ENCODE measurements around the gene TP73.

DNA sequence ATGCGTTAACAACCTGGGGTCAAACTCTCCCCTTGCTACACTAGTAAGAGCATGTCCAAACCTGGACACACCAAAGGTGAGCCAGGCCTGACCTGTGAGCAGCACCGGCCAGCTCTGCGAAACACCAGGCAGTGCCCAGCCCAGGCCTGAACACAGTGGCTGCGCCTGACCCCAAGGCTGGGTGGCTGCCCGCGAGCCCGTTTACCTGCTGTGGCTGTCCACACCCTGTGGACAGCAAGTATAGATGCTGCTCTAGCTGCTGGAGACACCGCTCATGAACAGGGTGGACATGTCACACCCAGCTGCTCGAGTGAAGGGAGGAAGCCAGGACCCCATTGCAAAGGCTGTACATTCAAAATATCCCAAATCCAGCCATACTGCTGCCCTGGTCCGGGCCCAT lies 92.3 kb downstream of the TP73 start:
- TF ChIP-seq, protein P1, sequence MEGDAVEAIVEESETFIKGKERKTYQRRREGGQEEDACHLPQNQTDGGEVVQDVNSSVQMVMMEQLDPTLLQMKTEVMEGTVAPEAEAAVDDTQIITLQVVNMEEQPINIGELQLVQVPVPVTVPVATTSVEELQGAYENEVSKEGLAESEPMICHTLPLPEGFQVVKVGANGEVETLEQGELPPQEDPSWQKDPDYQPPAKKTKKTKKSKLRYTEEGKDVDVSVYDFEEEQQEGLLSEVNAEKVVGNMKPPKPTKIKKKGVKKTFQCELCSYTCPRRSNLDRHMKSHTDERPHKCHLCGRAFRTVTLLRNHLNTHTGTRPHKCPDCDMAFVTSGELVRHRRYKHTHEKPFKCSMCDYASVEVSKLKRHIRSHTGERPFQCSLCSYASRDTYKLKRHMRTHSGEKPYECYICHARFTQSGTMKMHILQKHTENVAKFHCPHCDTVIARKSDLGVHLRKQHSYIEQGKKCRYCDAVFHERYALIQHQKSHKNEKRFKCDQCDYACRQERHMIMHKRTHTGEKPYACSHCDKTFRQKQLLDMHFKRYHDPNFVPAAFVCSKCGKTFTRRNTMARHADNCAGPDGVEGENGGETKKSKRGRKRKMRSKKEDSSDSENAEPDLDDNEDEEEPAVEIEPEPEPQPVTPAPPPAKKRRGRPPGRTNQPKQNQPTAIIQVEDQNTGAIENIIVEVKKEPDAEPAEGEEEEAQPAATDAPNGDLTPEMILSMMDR (IDR thresholded peaks at IDR 0.05) = no peak
- TF ChIP-seq POLR2A (IDR thresholded peaks at IDR 0.05) = no peak

Data from heart left ventricle (tissue), 13 donors.